HG03045 (cell line): ENCODE measurements around the gene P2RY12.
"Not testable (repeated sequence)": the region's sequence is repeated elsewhere in the genome, so short reads cannot be mapped to it uniquely, and the experiment has no call there.

Experiments
- ATAC-seq: cut with Tn5 transposase; IDR thresholded peaks from one replicate; pipeline ENCODE4 v1.9.1; 2021; ENCODE audit warnings: mild to moderate bottlenecking, moderate library complexity; ENCODE audit not compliant: unreplicated experiment

The P2RY12 gene

DNA sequence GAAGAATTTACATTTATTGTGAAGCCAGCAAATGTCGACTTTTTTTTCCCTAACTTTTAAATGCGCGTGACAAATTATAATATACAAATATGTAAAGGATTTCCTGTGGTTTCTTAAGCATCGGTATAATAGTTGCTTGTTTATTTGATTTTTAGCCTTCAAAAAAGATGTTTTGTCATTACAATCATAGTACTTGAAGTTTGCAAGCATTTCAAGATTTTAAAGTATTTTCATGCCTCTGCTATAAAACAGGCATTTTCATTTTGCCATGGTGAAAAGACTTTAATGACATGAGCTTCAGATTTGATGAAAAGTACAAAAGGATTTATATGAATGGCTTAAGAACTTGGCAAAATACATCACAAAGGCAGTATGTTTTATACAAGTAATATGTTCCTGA lies 9.4 kb upstream of the P2RY12 start:
- ATAC-seq, result no peak

DNA sequence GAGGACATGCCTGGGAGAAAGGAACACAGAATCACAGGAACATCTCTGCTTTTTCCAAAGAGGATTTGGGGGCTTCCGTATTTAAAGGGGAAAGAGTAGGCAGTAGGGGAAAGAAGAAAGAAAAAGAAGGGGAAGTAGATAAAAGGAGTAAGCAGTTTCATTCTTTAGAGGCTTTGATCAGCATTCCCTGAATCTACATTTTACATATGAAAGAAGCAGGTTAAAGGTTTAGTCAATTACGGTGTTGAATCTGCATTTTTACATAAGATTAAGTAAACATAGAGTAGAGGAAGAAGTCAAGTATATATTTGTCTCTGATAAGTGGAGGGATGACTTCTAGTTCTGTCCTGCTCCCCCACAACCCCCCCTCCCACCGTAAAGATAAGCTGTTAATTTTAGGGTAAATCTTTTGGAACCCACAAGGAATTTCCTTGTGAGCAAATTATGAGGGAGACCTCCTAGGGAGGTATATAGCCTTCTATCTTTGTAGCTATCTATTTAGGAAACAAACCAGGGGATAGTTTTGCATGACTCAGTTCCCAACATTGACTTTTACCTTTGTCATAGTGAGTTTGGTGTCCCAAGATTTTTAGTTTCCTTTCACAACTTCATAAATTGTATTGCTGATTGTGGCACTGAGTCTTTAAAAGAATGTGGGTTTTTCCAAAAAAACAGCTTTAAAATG lies 8.7 kb upstream of the P2RY12 start:
- ATAC-seq, result no peak

DNA sequence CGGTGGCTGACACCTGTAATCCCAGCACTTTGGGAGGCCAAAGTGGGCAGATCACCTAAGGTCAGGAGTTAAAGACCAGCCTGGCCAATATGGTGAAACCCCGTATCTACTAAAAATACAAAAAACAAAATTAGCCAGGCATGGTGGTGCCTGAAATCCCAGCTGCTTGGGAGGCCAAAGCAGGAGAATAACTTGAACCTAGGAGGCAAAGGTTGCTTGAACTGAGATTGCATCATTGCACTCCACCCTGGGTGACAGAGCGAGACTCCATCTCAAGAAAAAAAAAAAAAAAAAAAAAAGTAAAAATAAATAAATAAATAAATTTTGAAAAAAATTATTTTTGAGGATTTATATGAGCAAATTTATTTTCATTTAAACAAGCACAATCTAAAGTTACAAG lies 7.6 kb upstream of the P2RY12 start:
- ATAC-seq, result not testable (repeated sequence)

DNA sequence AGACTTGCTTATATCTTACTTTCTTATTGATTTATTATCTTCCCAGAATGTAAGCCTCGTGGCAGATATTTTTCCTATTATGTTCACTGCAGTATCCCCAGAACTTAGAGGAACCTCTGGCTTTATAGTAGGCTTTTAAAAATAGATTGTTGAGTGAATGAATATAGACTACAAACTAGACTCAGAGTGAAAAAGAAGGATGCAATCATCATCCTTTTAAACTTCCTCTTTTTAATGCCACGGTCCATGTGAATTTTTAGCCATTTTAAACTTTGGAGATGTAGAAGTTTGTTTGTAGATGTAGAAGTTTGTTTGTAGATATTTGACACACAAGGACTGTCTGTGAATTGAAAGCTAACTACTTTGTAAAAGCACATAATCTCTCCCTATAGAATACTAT lies 7.2 kb upstream of the P2RY12 start:
- ATAC-seq, result no peak

DNA sequence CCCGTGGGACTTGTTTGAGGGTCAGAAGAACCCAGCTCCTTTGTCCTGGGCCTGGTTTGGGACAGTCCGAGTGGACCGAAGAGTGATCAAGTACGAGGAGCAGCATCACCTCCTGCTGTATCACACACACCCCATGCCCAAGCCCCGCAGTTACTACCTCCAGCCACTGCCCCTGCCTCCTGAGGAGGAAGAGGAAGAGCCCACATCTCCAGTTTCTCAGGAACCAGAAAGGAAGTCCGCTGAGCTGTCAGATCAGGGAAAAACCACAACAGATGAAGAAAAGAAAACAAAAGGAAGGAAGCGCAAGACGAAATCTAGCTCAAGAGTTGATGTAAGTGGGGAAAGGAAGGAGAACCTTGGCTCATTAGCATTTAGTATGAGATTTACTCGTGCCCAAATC lies 3.3 kb upstream of the P2RY12 start:
- ATAC-seq, result no peak

DNA sequence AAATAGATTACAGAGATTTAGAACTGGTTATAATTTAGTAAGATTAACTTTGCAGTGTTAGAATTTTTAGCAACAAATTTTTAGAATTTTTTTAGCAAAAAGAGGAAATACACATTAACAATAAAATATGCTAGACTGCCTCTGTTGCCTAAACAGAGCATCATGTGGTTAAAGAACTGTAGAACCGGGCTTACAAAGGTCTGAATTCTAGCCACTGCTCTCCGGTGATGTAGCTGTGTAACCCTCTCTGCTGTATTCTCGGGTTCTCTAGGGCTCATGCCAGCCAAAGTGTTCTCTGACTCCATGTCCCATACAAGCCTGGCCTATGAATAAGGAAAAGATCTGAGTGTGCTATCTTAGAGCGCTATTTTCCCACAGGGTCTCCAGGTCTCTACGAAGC lies 2.9 kb upstream of the P2RY12 start:
- no peak for ATAC-seq

DNA sequence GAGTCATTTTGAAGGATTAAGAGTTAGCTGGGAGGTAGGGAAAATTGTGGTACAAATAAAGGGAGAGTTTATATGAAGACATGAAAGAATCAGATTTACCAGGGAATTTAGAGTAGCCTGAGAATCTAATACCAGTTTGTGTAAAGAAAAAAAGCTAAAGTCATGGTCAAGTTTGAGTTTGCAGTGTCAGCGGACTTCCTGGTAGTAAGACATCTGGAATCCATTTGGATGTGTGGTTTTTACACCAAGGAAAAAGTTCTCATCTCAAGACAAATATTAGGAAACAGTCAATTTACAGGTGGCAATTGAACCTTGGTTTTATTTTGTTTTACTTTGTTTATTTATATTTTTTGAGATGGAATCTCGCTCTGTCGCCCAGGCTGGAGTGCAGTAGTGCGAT lies 1.5 kb upstream of the P2RY12 start:
- no peak for ATAC-seq

DNA sequence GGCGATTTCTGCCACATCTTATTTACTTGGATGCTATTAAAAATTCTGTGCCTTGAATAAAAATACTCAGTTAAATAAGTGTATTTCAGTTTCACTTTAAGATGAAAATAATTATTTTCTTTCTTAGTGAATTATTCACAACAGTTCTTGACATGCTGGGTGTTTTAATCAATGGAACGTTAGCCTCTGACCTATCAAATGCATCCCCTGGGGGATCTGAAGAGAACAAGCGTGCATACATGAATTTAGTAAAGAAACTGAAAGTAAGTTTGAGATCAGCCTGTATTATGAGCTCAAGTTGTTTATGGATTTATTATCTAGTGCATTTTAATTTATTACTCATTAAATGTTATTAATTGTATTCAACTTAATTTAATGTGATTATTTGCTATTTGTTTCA lies 597 bp downstream of the P2RY12 start:
- ATAC-seq, result peak; percentile 33

DNA sequence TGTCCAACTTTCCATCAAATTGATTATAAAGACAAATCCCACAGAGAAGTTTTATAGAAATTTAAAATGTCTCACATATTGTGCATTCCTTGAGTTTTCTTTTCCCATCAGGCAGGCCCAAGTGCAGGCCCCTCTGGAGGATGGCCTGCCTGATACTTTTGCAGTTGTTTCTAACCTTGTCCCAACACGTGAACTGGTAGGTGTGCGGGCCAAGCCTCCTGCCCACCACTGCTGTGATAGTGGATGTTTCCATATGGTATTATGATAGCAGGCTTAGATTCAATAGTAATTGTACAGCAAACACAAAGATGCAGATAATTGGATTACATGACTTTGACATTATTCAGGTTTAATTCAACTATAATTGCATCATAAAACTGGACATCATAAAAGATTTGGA lies 1.4 kb downstream of the P2RY12 start:
- ATAC-seq, result no peak

DNA sequence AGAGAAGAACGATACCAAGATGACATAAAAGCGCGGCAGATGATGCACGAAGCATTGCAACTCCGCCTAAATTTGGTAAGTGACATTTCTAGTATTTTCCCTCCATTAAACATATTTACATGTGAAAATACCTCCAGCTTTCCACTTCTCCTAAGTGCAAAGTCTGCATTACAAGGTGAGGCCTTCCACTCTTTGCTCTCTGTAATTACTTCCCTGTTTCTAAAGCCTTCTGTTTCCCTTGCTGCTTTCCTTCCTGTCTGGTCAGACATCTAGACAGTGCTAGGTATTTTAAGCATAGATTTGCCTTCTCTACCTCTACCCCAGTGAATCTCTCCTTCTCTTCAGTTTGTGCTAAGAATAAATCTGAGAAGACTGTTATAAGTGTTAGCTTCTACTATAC lies 1.9 kb downstream of the P2RY12 start:
- no peak for ATAC-seq

DNA sequence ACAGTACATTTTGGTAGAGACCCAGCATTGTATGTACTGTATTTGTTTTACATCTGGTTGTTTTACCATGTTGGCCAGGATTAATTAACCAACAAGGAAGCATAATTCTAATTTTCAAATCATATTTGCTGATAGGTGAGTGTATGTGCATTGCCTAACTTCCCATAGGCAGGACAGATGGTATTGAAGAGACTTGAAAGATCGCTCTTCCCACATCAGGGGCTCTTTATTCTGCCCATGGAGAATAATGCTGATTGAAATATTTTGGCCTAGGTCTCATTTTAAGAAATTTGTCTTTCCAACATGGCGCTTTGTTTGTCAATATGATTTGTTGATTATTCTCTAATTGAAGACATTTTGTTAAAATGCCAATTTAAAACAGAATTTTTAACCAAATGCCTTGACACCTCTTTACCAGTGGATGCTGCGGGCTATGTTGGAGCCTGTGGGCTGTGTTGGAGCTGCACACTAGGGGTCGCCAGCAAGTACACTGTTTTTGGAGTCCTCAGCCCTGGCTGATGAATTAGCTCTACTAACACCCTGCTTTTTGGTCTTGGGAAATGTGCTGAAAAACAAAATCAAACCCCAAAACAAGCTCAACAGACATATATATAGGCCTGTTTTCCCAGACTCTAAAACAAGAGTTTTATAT lies 5.3 kb downstream of the P2RY12 start:
- ATAC-seq, result no peak

DNA sequence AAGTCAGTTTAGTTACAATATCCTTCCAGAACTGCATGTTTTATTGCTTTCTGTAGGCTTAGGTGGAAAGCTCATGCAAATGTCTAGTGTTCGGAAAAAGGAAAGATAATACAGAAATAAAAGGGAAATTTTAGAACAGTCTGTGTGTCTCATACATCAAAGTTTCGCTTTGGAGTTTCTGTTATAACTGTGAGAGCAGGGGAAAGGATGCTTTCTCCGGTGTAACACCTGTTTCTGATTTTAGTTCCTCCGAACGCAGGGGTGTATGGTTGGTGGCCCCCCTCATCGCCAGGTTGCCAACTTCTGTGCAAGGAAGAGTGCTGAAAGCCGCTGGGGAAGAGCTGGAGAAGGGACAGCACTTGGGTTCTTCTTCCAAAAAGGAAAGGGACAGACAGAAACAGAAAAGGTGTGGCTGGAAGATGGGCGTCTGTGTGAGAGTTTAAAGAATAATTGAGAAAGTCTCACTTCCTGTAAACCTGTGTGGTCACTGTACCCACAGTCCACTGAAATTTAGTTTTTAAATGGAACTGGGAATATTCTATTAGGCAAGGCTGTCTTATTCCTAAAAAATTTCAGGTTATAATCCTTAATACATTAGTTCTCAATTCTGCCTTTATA lies 6.7 kb downstream of the P2RY12 start:
- no peak for ATAC-seq

DNA sequence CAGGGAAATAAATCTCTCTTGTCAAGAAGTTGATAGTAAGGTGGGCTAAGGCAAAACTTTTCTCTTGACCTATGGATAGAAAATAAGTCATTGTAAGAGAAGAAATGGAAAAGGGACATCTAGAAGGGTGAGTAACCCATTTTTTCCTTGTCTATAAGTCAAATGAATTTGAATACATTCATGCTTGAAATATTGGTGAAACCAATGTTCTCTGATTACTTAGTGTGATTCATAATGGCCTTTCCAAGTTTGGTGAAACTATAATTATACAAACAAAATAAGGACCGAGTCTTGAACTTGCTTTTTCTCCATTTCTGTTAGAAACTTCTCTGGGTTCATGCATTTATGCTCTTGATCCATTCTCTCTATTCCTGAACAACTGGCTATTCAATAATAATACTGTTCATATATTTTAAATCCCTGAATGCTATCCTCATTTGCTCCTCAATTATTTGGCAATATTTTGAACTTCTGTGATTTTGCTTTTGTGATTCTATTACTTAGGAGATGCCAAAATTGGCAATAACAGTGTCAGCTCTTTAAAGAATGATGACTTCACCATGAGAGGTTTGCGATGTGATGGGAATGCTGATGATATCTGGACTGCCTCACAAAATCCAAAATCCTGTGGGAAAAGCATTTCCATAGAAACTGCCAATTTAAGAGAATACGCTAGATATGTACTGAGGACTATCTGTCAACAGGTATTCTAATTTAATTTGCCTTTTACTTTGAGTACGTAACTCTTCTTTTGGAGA lies 12.3 kb downstream of the P2RY12 start:
- no peak for ATAC-seq

DNA sequence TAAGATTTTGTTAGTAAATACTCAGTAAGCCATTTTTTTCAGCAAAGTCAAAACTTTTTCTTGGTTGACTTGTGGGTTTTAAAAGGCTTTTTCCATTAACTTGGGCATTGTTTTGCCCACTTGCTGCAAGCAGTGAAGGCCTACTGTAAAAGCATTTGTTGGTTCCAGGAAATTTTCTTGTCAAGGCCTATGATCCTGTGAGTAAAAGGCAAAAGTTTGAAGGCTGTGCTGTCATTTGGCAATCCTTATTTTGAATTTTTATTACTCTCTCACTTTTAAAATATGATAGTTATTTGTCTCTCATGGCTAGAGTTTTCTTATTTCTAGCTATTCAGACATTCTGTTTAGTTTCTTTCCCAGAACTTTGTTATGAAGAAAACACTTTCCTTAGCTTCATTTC lies 13.0 kb downstream of the P2RY12 start:
- ATAC-seq, result no peak

DNA sequence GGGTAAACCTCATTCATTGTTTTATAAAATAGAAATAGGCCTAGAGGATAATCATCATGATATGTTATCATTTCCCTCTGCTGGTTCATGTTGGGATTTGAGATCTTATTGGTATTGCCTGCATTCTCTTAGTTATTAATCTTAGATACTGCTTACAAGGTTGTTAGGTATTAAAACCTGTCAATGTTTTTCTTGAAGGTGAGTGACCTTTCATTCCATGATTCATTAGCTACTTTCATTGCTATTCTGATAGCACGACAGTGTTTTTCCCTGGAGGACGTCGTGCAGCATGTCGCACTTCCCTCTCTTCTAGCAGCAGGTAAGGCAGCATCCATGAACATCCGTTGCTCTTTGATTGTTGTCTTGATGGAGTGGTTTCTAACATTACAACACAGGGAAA lies 17.1 kb downstream of the P2RY12 start:
- no peak for ATAC-seq

DNA sequence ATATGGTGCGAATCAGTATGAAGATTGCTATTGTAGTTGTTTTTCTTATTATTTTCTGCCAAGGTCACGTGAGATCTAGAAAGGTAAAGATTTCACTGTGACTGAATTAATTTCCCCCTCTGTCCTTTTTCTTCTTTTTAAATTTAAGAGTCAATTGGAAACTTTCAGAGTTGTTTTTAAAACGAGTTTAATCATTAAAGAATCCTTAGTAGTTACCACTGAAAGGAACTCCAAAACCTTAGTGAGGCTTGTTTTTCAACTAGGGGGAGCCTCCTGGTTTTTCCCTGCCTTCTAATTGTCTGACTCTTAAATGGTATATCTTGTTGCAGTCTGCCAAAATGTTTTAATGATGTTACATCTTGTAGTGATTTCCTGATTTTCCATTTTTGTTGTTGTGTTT lies 17.6 kb downstream of the P2RY12 start:
- no peak for ATAC-seq

DNA sequence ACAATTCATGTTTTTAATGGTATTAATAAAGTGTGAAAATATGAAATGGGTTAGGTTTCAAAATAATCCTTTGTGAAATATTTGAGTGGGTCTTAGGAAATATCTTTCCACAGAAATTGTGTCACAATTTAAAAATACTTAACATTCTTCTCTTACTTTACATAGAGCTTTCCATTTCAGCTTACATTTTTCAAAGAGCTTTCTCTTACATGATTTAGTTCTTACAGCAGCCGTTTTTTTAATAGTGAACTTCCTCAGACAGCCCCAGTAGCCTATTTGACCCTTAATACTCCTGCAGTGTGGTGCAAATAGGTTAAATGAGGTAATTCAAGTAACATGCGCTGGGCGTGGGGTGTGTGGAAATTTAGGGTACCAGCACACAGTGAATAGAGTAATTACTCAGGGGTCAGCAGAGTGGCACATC lies 21.8 kb downstream of the P2RY12 start:
- ATAC-seq, result no peak

DNA sequence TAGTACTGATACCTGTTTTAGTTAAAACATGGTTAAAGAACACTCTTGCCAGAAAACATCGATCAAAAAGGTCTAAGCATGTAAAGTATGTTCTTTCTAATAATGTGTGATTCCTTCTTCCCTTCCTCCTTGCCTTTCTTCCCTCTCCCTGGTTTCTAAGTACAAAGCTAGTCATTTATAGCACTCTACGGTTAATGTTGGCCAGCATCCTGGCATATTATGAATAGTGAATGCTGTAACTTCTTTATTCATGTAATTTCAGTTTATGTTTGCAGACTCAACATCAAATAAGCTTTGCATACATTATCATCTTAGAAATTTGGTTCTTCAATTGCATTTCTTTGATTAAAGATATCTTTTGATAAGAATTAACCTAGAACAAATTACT lies 27.1 kb downstream of the P2RY12 start:
- ATAC-seq, result no peak

DNA sequence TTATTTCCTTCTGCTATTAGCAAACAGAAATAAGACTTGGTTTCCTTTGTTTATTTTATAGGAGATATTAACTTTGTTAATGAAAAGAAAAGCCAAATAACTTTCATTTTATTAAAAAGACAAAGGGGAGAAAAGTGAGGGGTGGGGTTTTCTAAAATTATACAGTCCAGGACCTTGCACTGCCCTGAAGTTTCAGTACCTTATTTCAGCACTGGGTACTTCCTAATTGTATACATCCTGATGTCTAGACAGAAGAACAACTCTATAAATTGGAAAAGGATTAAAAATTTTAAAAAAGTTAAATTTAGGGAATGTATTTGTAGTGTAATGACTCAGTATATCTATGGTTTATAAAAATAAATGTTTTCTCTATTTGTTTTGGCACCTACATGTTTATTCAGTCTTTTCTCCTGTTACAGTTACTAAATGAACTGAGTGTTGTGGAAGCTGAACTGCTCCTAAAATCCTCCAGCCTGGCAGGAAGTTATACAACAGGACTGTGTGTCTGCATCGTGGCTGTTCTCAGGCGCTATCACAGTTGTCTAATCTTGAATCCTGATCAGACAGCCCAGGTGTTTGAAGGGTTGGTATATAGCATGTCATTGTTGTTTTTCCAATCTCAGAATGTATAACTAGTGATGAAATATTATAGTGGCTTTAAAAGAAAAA lies 27.6 kb downstream of the P2RY12 start:
- ATAC-seq, result no peak

DNA sequence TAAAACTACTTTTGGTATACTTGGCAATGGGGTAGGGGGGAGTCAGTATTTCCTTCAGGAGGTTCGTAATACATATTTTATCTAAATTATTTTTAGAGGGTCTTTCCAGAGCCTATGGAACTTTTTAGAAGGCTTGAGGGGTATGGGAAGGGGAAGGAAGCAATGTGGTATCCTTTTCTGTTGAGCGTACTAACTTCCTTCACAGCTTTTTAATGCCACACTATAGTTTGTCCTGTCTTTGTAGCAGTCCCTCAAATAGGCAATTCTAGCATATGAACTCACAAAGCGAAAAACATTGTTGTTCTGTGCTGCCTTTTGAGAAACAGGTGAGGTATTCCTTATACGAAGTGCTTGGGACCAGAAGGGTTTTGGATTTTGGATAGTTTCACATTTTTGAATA lies 32.9 kb downstream of the P2RY12 start:
- ATAC-seq, result peak; percentile 20

DNA sequence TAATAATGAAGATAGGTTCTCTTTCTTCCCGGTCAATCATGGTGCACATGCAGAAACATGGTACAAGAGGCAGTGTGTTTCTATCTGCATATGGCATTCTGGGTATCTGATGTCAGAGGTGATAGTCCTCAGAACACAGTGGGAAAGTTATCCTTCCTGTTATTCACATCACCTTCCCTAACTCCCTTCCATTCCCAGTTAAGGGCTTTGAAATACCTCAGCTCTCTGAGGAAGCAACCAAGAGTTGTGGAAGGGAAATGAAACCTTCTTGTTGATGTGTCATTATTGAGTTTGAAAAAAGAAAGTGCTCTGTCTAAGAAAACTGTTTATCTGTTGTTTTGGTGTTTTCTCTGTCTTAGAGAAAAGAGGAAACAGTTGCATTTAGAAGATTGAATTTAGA lies 33.3 kb downstream of the P2RY12 start:
- ATAC-seq, result peak; percentile 73
